HG02642 (cell line): ENCODE measurements around the gene KIF3C.
A peak's percentile ranks its signal among the peaks of the same experiment; 100 is the strongest.

ENCODE experiments used
- ATAC-seq: cut with Tn5 transposase; IDR thresholded peaks from one replicate; pipeline ENCODE4 v1.9.1; 2021; ENCODE audit warnings: mild to moderate bottlenecking; ENCODE audit not compliant: unreplicated experiment, poor library complexity

The KIF3C gene

GRCh38 chr2:25881764-25882163 lies 100.5 kb downstream of the KIF3C start:
- no peak for ATAC-seq

GRCh38 chr2:25879133-25879730 lies 103.1 kb downstream of the KIF3C start:
- no peak for ATAC-seq

GRCh38 chr2:25878361-25879132 lies 103.8 kb downstream of the KIF3C start, which contains the start of gene ASXL2:
Gene ASXL2 (minus strand): TSS chr2:25878487. CDS start chr2:25878222, 265 bp downstream.
- peak; percentile 95 for ATAC-seq

- ATAC-seq: peak; percentile 39
Observed at GRCh38 chr2:25877431-25878360, 104.6 kb downstream of the KIF3C start.
